HG03460 (cell line): ENCODE measurements around the gene IBA57.

Experiments
- ATAC-seq: cut with Tn5 transposase; IDR thresholded peaks from one replicate; pipeline ENCODE4 v1.9.1; 2021; ENCODE audit not compliant: unreplicated experiment

IBA57 gene

GRCh38 chr1:228144193-228144992 is 21.2 kb upstream of the IBA57 start:
- ATAC-seq: no peak

- ATAC-seq: no peak
These were observed 20.6 kb upstream of the IBA57 start for GRCh38 chr1:228144993-228145343.

- no peak for ATAC-seq
These were observed 19.9 kb upstream of the IBA57 start for GRCh38 chr1:228145463-228146416.

GRCh38 chr1:228146417-228147150 is 19.0 kb upstream of the IBA57 start:
- ATAC-seq: no peak

GRCh38 chr1:228147151-228147693 is 18.4 kb upstream of the IBA57 start:
- no peak for ATAC-seq

GRCh38 chr1:228147768-228148167 is 17.8 kb upstream of the IBA57 start:
- ATAC-seq: no peak

GRCh38 chr1:228148196-228148861 is 17.3 kb upstream of the IBA57 start:
- no peak for ATAC-seq

GRCh38 chr1:228148935-228149405 is 16.6 kb upstream of the IBA57 start:
- no peak for ATAC-seq

GRCh38 chr1:228149406-228150119 is 16.0 kb upstream of the IBA57 start, which contains the start of gene GJC2:
GJC2 (plus strand) TSS chr1:228149930; CDS start chr1:228157759, 7,829 bp downstream.
- ATAC-seq: no peak

GRCh38 chr1:228150120-228150460 is 15.5 kb upstream of the IBA57 start:
- no peak for ATAC-seq

GRCh38 chr1:228150461-228151179 is 15.0 kb upstream of the IBA57 start:
- no peak for ATAC-seq

- no peak for ATAC-seq
These were observed 14.3 kb upstream of the IBA57 start for GRCh38 chr1:228151180-228151925.

- no peak for ATAC-seq
These were observed 13.3 kb upstream of the IBA57 start for GRCh38 chr1:228152097-228152917.

- ATAC-seq: no peak
These were observed 12.7 kb upstream of the IBA57 start for GRCh38 chr1:228152918-228153258.

- ATAC-seq: no peak
These were observed 11.5 kb upstream of the IBA57 start for GRCh38 chr1:228154021-228154669.

- no peak for ATAC-seq
These were observed 10.7 kb upstream of the IBA57 start for GRCh38 chr1:228154670-228155571.
